Measurements from ENCODE around the gene GPR39. TPM values are rescaled to one million over a fixed set of nuclear protein-coding genes. Genes with fewer than 3 reads are reported as not detected.
A peak's percentile ranks its signal among the peaks of the same experiment; 100 is the strongest.

GPR39 gene
- total RNA-seq, 1 experiment from 2014 or later = 34.8 TPM

- CTCF ChIA-PET = no interaction called here
- BruUV-seq (replicated peaks) = no TSS peak
- intact Hi-C loops (cut with micrococcal nuclease) = no loop called here
Measured at GRCh38 chr2:132372276-132372675, 44.3 kb upstream of the GPR39 start.

GRCh38 chr2:132373391-132374135, 43.0 kb upstream of the GPR39 start:
- no peak overlapping the region for H3K4me3 ChIP-seq (ENCODE audit: low read length)
- TF ChIP-seq CTCF (conservative IDR thresholded peaks at IDR 0.05; ENCODE audit: low read depth, low read length) (no peak), EZH2 (IDR thresholded peaks at IDR 0.05; ENCODE audit: low read length, unreplicated experiment) (no peak), EZH2phosphoT487 (IDR thresholded peaks at IDR 0.05; ENCODE audit: borderline replicate concordance, low read length) (no peak)
- H3K9me2 ChIP-seq (replicated peaks; ENCODE audit: low read length) = no peaks in the 10 kb centered on the region
- no peaks in the 10 kb centered on the region for H3K79me2 ChIP-seq (ENCODE audit: low read length)
- no peaks in the 10 kb centered on the region for H3K36me3 ChIP-seq (ENCODE audit: low read depth, low read length)
- no peaks in the 10 kb centered on the region for H4K20me1 ChIP-seq (ENCODE audit: low read length)
- no peak overlapping the region for H3K9ac ChIP-seq (ENCODE audit: low read length)
- POLR2A ChIA-PET (ENCODE audit: unreplicated experiment) = no interaction called here
- no peaks in the 10 kb centered on the region for H3K4me1 ChIP-seq (ENCODE audit: insufficient read depth, low read length)
- H3K4me2 ChIP-seq (ENCODE audit: low read length) = no peak overlapping the region
- H2AFZ ChIP-seq (ENCODE audit: low read length) = no peak overlapping the region
- no peaks in the 10 kb centered on the region for H3K27me3 ChIP-seq (ENCODE audit: low read length)
- H3K9me3 ChIP-seq (ENCODE audit: low read length) = peaks cover 12% of the 10 kb centered on the region; the same call in 1 of the 2 replicates
- intact Hi-C loops (cut with micrococcal nuclease) = no loop called here
- H3K27ac ChIP-seq (ENCODE audit: low read length) = no peak overlapping the region
- no peaks in the 10 kb centered on the region for H3F3A ChIP-seq (ENCODE audit: low read length, unreplicated experiment)
- CTCF ChIA-PET = no interaction called here
- BruUV-seq (replicated peaks) = no TSS peak
- DNase-seq (no peak), ATAC-seq (no peak)

More at GRCh38 chr2:132372276-132372675, 44.3 kb upstream of the GPR39 start:
- H3K27me3 ChIP-seq (ENCODE audit: low read length) = no peaks in the 10 kb centered on the region
- no peaks in the 10 kb centered on the region for H3F3A ChIP-seq (ENCODE audit: low read length, unreplicated experiment)
- no peak overlapping the region for H3K4me3 ChIP-seq (ENCODE audit: low read length)
- peaks cover 12% of the 10 kb centered on the region; the same call in 1 of the 2 replicates for H3K9me3 ChIP-seq (ENCODE audit: low read length)
- no peak overlapping the region for H3K27ac ChIP-seq (ENCODE audit: low read length)
- no peaks in the 10 kb centered on the region for H3K36me3 ChIP-seq (ENCODE audit: low read depth, low read length)
- DNase-seq (peak; percentile 5), ATAC-seq (no peak)
- POLR2A ChIA-PET (ENCODE audit: unreplicated experiment) = no interaction called here
- H3K4me2 ChIP-seq (ENCODE audit: low read length) = no peak overlapping the region
- H2AFZ ChIP-seq (ENCODE audit: low read length) = no peak overlapping the region
- no peaks in the 10 kb centered on the region for H4K20me1 ChIP-seq (ENCODE audit: low read length)
- no peaks in the 10 kb centered on the region for H3K9me2 ChIP-seq (replicated peaks; ENCODE audit: low read length)
- TF ChIP-seq EZH2 (IDR thresholded peaks at IDR 0.05; ENCODE audit: low read length, unreplicated experiment) (no peak), CTCF (conservative IDR thresholded peaks at IDR 0.05; ENCODE audit: low read depth, low read length) (0 out of 2 replicates have a peak, but pooled peaks have one; percentile 12)
- no peaks in the 10 kb centered on the region for H3K4me1 ChIP-seq (ENCODE audit: insufficient read depth, low read length)
- no peak overlapping the region for H3K9ac ChIP-seq (ENCODE audit: low read length)
- H3K79me2 ChIP-seq (ENCODE audit: low read length) = no peaks in the 10 kb centered on the region

GRCh38 chr2:132374151-132374550, 42.5 kb upstream of the GPR39 start:
- no peak for DNase-seq
- POLR2A ChIA-PET (ENCODE audit: unreplicated experiment) = no interaction called here
- CTCF ChIA-PET = no interaction called here
- Histone ChIP-seq H2AFZ (ENCODE audit: low read length) (no peak overlapping the region), H3K9me2 (replicated peaks; ENCODE audit: low read length) (no peaks in the 10 kb centered on the region), H3K27me3 (ENCODE audit: low read length) (no peaks in the 10 kb centered on the region), H3K27ac (ENCODE audit: low read length) (no peak overlapping the region), H3K79me2 (ENCODE audit: low read length) (no peaks in the 10 kb centered on the region), H3K4me2 (ENCODE audit: low read length) (no peak overlapping the region), H3K4me1 (ENCODE audit: insufficient read depth, low read length) (no peaks in the 10 kb centered on the region), H3K4me3 (ENCODE audit: low read length) (no peak overlapping the region), H3F3A (ENCODE audit: low read length, unreplicated experiment) (no peaks in the 10 kb centered on the region), H3K9ac (ENCODE audit: low read length) (no peak overlapping the region), H3K36me3 (ENCODE audit: low read depth, low read length) (no peaks in the 10 kb centered on the region), H3K9me3 (ENCODE audit: low read length) (peaks cover 12% of the 10 kb centered on the region; the same call in 1 of the 2 replicates), H4K20me1 (ENCODE audit: low read length) (no peaks in the 10 kb centered on the region)
- ATAC-seq = no peak
- intact Hi-C loops (cut with micrococcal nuclease) = no loop called here
- BruUV-seq (replicated peaks) = no TSS peak
- TF ChIP-seq EZH2phosphoT487 (IDR thresholded peaks at IDR 0.05; ENCODE audit: borderline replicate concordance, low read length) (no peak), EZH2 (IDR thresholded peaks at IDR 0.05; ENCODE audit: low read length, unreplicated experiment) (no peak), CTCF (conservative IDR thresholded peaks at IDR 0.05; ENCODE audit: low read depth, low read length) (no peak)

Data from PC-3 (cell line).